NB4 (cell line): Measurements from ENCODE around the gene GPR27.

ENCODE experiments used
- MYC ChIP-seq: IDR thresholded peaks from 2 replicates; pipeline ENCODE4 v1.6.1; 2011; ENCODE audit warnings: low read depth, low read length
- TF ChIP-seq, protein P1 (sequence below): IDR thresholded peaks from one replicate; pipeline ENCODE4 v1.5.1; 2012; ENCODE audit warnings: low read depth, low read length

DNA sequence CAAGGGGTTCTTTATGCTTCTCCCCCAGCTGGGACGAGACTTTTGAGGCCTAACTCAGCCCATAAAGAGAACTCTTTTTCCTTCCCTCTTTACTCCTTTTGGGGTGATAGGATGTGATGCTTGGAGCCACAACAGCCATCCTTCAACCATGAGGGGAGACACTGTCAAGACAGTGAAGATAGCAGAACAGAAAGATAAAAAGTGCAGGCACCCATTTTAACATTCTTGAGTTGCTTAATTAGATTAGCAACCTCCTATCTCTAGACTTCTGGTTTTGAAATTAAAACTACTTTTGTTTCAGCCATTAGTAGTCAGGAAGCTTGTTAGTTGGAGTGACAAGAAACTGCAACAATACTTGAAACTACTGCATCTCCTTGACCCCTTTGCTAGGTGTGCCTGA lies 6.5 kb downstream of the GPR27 start:
- TF ChIP-seq, protein P1, sequence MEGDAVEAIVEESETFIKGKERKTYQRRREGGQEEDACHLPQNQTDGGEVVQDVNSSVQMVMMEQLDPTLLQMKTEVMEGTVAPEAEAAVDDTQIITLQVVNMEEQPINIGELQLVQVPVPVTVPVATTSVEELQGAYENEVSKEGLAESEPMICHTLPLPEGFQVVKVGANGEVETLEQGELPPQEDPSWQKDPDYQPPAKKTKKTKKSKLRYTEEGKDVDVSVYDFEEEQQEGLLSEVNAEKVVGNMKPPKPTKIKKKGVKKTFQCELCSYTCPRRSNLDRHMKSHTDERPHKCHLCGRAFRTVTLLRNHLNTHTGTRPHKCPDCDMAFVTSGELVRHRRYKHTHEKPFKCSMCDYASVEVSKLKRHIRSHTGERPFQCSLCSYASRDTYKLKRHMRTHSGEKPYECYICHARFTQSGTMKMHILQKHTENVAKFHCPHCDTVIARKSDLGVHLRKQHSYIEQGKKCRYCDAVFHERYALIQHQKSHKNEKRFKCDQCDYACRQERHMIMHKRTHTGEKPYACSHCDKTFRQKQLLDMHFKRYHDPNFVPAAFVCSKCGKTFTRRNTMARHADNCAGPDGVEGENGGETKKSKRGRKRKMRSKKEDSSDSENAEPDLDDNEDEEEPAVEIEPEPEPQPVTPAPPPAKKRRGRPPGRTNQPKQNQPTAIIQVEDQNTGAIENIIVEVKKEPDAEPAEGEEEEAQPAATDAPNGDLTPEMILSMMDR: no peak
- TF ChIP-seq MYC: no peak
